Testis (tissue), 3 donors: ENCODE data around the gene SYCP2. TPM values are rescaled to one million over a fixed set of nuclear protein-coding genes. Genes with fewer than 3 reads are reported as not detected.

ENCODE experiments used
- DNase-seq: peaks from one replicate; pipeline ENCODE4 v3.0.0-alpha.2; 2019
- H3K27ac ChIP-seq, 2 donors: fragments of 200-600 bp; sonication (generic); one replicate each; pipeline ENCODE4 v1.5.1; 2019
- H3K27me3 ChIP-seq: fragments of 200-600 bp; sonication (generic); one replicate; pipeline ENCODE4 v1.5.1; 2019
- H3K36me3 ChIP-seq: fragments of 200-600 bp; sonication (generic); one replicate; pipeline ENCODE4 v1.5.1; 2017; ENCODE audit warnings: low read depth; ENCODE audit errors: missing control alignments
- H3K4me1 ChIP-seq: fragments of 200-600 bp; sonication (generic); one replicate; pipeline ENCODE4 v1.5.1; 2019
- H3K4me3 ChIP-seq, 2 donors: fragments of 200-600 bp; sonication (generic); one replicate each; pipeline ENCODE4 v1.5.1; 2017 to 2019
- H3K9me3 ChIP-seq: fragments of 200-600 bp; sonication (generic); one replicate; pipeline ENCODE4 v1.5.1; 2017
- POLR2A ChIP-seq: fragments of 450-650 bp; IDR thresholded peaks from one replicate; pipeline ENCODE4 v1.6.1; 2017; ENCODE audit warnings: antibody characterized with exemption, mild to moderate bottlenecking, moderate library complexity
- WGBS, 2 donors: methylation state at CpG; one replicate each; pipeline ENCODE4 v1.1.5; 2018; 5-methylcytosine and 5-hydroxymethylcytosine counted together
- intact Hi-C: fragments of 100-400 bp; cut with DNase I; formaldehyde crosslinking; loops from one replicate; pipeline ENCODE4 v1.15.1; 2023; ENCODE audit warnings: low total_unique reads
- polyA plus RNA-seq: library from polyadenylated mRNA; stranded (reverse); fragments of 350-450 nt; fragmentation: Illumina TruSeq; extraction: RNeasy Lipid Tissue Mini Kit (QIAGEN cat#74804); gene quantifications from one replicate; pipeline ENCODE4 v1.2.3, GENCODE V29; 2014; ENCODE audit warnings: low read depth, low replicate concordance; ENCODE audit not compliant: insufficient read depth
- total RNA-seq, 2 donors: library from RNA; depleted of rRNA; stranded (reverse); fragments of >200 nt; gene quantifications; one replicate each; pipeline ENCODE4 v1.2.3, GENCODE V29; 2016
- TF ChIP-seq, protein P1 (sequence below), 3 experiments: fragments of 450-650 bp in 2 of 3; fragments of 200-600 bp in 1 of 3; sonication (generic) in 1 of 3; IDR thresholded peaks; one replicate each; pipeline ENCODE4 v1.5.1; 2016 to 2019; ENCODE audit warnings: antibody characterized with exemption in 3 of 3, mild to moderate bottlenecking in 2 of 3, moderate library complexity in 1 of 3

SYCP2 gene
- total and polyA plus RNA-seq, 3 donors from 2014 or later: 18.8 to 55.8 (median 23.8) TPM

DNA sequence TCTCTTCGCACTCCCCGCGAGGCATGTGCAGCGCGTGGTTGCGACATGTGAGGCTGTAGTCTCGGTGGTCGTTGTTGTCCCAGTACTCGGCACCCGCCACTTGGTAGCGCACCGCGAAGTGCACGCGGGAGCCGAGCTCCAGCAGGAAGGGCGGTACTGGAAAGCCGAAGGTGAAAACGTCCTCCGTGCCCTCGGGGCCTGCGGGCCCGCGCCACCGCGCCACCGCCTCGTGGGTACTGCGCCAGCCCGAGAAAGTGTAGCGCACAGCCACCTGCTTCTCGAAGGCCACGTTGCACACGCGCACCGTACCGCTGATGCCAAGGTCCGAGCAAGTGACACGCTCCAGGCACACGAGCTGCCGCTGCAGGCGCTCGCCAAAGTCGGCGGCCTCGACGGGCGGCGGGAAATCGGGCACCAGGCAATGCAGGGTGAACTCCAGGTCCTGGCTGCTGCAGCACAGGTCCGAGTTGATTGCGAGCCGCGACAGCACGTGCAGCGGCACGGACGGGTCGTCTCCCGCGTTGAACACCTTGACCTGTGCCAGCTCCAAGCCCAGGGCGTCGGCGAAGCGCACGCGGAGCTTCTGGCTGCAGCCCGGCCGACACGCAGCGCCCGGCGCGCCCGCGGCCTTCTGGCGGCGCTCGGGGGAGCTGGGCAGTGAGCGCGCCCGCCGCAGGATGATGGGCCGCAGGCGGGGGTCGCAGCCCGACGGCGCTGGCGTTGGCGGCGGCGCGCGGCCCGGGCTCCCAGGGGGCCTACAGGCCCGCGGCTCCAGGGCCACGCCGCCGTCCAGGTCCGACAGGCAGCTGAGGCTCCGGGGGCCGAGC is 5.8 kb upstream of the SYCP2 start:
- Histone ChIP-seq H3K4me3 (peak overlapping the region; percentile 51 to 70), H3K4me1 (peaks cover 20% of the 10 kb centered on the region), H3K36me3 (no peaks in the 10 kb centered on the region), H3K9me3 (no peaks in the 10 kb centered on the region), H3K27me3 (no peaks in the 10 kb centered on the region), H3K27ac (peak overlapping the region; percentile 84 to 87)
- intact Hi-C loops: no loop called here
- peak; percentile 23 for DNase-seq
- WGBS, 2 donors: 62 to 63% methylated on average over 44 to 61 of the region's 104 CpGs
- TF ChIP-seq, protein P1, sequence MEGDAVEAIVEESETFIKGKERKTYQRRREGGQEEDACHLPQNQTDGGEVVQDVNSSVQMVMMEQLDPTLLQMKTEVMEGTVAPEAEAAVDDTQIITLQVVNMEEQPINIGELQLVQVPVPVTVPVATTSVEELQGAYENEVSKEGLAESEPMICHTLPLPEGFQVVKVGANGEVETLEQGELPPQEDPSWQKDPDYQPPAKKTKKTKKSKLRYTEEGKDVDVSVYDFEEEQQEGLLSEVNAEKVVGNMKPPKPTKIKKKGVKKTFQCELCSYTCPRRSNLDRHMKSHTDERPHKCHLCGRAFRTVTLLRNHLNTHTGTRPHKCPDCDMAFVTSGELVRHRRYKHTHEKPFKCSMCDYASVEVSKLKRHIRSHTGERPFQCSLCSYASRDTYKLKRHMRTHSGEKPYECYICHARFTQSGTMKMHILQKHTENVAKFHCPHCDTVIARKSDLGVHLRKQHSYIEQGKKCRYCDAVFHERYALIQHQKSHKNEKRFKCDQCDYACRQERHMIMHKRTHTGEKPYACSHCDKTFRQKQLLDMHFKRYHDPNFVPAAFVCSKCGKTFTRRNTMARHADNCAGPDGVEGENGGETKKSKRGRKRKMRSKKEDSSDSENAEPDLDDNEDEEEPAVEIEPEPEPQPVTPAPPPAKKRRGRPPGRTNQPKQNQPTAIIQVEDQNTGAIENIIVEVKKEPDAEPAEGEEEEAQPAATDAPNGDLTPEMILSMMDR (IDR thresholded peaks at IDR 0.05): no peak
- no peak for TF ChIP-seq POLR2A

DNA sequence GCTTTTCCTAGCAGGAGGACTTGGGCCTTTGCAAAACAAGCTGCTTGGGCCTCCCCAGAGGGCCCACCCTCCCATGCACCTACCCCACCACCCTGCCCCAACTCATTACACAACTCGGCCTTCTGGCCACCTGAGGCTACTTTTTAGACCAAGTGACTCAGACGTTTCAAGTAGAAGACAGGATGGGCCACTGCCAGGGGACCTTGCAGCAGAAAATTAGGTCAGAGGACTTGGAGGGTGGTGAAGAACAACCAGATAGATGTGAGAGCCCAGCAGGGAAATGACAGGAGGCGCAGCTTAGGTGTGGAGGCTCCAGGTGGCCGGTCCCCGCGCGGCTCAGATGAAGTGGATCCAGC is 5.2 kb upstream of the SYCP2 start:
- Histone ChIP-seq H3K36me3 (no peaks in the 10 kb centered on the region), H3K27ac (peak overlapping the region in 1 of 2 donors; percentile 87), H3K4me3 (peak overlapping the region in 1 of 2 donors; percentile 70), H3K4me1 (peaks cover 20% of the 10 kb centered on the region), H3K27me3 (no peaks in the 10 kb centered on the region), H3K9me3 (no peaks in the 10 kb centered on the region)
- 49 to 56% methylated on average over 7 of the region's 7 CpGs for WGBS, 2 donors
- DNase-seq: no peak
- no peak for TF ChIP-seq POLR2A
- TF ChIP-seq, protein P1 (IDR thresholded peaks at IDR 0.05): no peak
- intact Hi-C loops: no loop called here

DNA sequence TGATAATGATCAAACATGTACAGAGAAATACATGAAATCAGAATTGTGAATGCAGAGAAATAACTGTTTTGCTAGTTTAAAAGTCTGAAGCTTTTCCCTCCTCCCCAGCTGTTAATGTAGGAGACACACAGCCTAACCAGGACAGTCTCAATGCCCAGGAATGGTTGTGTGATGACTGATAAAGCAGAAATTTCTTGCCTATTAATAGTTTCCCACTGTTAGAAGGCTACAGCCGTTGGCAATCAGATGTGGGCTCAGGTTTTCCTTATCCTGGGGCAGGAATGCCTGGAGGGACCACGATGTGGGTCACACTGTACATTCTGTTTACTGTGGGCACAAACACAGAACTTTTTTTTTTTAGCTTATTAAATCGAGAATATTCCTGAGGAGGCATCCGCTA is 4.8 kb upstream of the SYCP2 start:
- WGBS, 2 donors: 75 to 77% methylated on average over 4 of the region's 4 CpGs
- intact Hi-C loops: no loop called here
- H3K36me3 ChIP-seq: no peaks in the 10 kb centered on the region
- DNase-seq: no peak
- H3K4me1 ChIP-seq: peaks cover 20% of the 10 kb centered on the region
- H3K4me3 ChIP-seq: no peak overlapping the region
- TF ChIP-seq, protein P1 (IDR thresholded peaks at IDR 0.05): no peak
- H3K27ac ChIP-seq: no peak overlapping the region
- H3K27me3 ChIP-seq: no peaks in the 10 kb centered on the region
- no peaks in the 10 kb centered on the region for H3K9me3 ChIP-seq

DNA sequence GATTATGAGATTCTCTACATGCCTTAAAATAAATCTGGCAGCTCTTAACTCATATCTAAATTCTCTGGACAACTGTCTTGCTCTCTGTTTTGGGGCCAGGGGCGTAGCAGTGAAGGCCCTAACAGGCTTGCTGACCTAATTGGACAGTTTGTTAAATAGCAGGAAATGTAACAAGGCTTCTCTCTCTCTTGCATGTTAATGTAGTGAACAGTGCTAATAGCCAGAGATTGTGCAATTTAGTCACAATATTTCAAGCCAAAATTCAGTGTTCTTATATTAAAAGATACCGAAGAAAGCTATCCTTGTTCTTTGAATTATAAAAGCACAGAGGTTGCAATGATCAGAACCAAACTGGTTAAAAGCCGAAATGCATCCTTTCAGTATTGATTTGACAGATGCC is 3.7 kb upstream of the SYCP2 start:
- Histone ChIP-seq H3K27ac (no peak overlapping the region), H3K9me3 (no peaks in the 10 kb centered on the region), H3K36me3 (no peaks in the 10 kb centered on the region), H3K4me1 (peaks cover 20% of the 10 kb centered on the region), H3K4me3 (no peak overlapping the region), H3K27me3 (no peaks in the 10 kb centered on the region)
- TF ChIP-seq POLR2A: no peak
- TF ChIP-seq, protein P1 (IDR thresholded peaks at IDR 0.05): no peak
- DNase-seq: no peak
- intact Hi-C loops: no loop called here
- 86 to 88% methylated on average over 3 of the region's 3 CpGs for WGBS, 2 donors

DNA sequence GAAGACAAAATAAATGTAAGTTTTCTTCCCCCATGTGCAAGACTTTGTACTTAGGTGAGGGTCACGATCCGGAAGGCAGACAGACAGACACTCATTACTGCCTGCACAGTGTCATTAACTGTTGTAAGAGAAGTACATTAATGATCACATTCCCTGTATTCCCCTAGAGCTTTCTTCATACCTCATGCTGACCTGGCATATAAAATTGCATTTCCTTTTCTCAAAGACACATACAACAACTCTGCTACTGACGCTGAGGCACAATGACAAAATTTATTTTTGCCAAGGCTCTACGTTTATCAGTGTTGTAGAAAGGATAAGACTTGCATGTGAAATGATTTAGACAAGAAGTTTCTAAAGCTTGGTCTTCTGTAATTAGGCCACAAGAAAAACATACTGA is 3.0 kb upstream of the SYCP2 start:
- TF ChIP-seq, protein P1 (IDR thresholded peaks at IDR 0.05): no peak
- TF ChIP-seq POLR2A: no peak
- intact Hi-C loops: no loop called here
- Histone ChIP-seq H3K27ac (no peak overlapping the region), H3K27me3 (no peaks in the 10 kb centered on the region), H3K36me3 (no peaks in the 10 kb centered on the region), H3K4me1 (peaks cover 15% of the 10 kb centered on the region), H3K4me3 (no peak overlapping the region), H3K9me3 (no peaks in the 10 kb centered on the region)
- no peak for DNase-seq
- WGBS, 2 donors: 82 to 86% methylated on average over 4 of the region's 4 CpGs
